ENCODE results near the gene TTC22.

DNA sequence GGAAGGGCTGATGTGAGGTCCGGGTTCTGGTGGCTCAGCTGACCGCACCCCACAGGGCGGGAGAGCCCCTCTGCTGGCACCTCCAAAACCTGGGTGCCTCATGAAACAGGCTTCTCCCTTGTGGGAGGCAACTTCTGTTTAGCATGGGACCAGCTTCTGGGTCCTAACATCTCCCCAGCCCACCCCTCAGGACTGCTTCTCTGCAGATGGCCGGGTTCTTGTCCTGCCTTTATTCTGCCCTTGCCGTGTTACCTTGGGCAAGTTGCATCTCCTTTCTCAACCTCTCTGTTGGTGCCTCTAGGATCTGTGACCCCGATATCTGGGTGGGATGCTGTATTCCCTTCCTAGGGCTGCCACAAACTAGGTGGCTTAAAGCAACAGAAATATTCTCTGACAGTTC, 15.0 kb upstream of the TTC22 start:
- TF ChIP-seq, protein P1, sequence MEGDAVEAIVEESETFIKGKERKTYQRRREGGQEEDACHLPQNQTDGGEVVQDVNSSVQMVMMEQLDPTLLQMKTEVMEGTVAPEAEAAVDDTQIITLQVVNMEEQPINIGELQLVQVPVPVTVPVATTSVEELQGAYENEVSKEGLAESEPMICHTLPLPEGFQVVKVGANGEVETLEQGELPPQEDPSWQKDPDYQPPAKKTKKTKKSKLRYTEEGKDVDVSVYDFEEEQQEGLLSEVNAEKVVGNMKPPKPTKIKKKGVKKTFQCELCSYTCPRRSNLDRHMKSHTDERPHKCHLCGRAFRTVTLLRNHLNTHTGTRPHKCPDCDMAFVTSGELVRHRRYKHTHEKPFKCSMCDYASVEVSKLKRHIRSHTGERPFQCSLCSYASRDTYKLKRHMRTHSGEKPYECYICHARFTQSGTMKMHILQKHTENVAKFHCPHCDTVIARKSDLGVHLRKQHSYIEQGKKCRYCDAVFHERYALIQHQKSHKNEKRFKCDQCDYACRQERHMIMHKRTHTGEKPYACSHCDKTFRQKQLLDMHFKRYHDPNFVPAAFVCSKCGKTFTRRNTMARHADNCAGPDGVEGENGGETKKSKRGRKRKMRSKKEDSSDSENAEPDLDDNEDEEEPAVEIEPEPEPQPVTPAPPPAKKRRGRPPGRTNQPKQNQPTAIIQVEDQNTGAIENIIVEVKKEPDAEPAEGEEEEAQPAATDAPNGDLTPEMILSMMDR (IDR thresholded peaks at IDR 0.05 in 4 of 5, conservative IDR thresholded peaks at IDR 0.05 in 1 of 5): no peak
- no peak for TF ChIP-seq POLR2A (IDR thresholded peaks at IDR 0.05)
